GM12874 (cell line): ENCODE measurements around the gene PYHIN1.

Source experiments
- TF ChIP-seq, protein P1 (sequence below): IDR thresholded peaks from 2 replicates; pipeline ENCODE4 v1.5.1; 2011; ENCODE audit warnings: low read depth, mild to moderate bottlenecking, control low read depth, low read length, moderate library complexity; ENCODE audit not compliant: insufficient read depth

The PYHIN1 gene

GRCh38 chr1:159023723-159024122 is 92.4 kb downstream of the PYHIN1 start:
- TF ChIP-seq, protein P1, sequence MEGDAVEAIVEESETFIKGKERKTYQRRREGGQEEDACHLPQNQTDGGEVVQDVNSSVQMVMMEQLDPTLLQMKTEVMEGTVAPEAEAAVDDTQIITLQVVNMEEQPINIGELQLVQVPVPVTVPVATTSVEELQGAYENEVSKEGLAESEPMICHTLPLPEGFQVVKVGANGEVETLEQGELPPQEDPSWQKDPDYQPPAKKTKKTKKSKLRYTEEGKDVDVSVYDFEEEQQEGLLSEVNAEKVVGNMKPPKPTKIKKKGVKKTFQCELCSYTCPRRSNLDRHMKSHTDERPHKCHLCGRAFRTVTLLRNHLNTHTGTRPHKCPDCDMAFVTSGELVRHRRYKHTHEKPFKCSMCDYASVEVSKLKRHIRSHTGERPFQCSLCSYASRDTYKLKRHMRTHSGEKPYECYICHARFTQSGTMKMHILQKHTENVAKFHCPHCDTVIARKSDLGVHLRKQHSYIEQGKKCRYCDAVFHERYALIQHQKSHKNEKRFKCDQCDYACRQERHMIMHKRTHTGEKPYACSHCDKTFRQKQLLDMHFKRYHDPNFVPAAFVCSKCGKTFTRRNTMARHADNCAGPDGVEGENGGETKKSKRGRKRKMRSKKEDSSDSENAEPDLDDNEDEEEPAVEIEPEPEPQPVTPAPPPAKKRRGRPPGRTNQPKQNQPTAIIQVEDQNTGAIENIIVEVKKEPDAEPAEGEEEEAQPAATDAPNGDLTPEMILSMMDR: no peak

DNA sequence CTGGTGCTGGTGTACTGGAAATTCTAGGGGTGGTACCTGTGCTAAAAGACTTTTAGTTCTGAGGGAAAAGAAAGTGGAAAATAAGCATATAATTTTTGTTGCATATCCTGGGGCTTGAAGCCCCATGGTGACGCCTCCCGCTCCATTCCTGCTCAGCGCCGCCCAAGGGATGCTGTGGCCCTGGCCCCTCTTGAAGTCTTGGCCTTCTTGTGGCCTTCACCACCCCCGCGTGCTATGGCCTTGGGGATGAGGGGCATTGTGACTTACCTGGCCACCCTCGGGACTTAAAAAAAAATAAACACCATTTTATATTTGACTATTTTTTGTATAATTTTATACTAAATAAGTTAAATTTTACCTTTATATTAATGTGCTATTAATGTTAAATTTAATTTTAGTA is 93.7 kb downstream of the PYHIN1 start:
- TF ChIP-seq, protein P1: no peak
